GM19452 (cell line): ENCODE data around the gene ATXN1.
"Not testable (repeated sequence)": the region's sequence is repeated elsewhere in the genome, so short reads cannot be mapped to it uniquely, and the experiment has no call there.

ENCODE experiments used
- ATAC-seq: cut with Tn5 transposase; IDR thresholded peaks from one replicate; pipeline ENCODE4 v1.9.1; 2021; ENCODE audit not compliant: unreplicated experiment

Gene ATXN1

DNA sequence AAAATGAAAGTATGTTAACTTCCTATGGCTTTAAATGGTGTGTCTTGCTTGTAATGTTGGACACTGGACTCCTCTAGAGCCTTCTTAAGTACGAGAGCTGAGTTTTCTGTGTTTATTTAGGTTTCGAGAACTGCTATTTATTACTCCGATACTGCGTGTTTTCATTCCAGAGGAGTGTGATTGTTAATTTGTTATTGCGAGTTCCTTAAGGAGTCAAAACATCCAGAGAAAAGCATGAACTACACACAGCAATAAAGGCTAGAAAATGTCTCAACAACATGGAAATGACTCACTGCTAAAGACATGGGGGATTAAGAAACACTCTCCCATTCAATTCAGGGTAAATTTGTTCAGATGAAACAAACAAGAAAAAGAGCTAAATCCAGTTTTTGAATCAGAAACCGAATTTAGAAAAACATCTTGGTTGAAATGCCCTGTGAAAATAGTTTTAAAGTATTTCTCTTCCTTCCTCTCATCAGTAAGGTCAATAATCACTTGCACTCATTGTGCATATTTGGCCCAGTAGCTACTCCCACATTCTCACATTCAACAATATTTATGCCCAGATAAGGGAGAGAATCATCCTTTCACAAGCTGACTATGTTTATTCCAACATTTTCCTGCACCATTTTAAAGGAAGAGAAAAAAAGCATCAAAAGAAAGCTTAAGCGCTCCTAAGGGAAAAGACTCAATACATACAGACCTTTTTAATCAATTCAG lies 36.0 kb downstream of the ATXN1 start:
- ATAC-seq = no peak

- no peak for ATAC-seq
Measured at GRCh38 chr6:16723826-16724225, 37.4 kb downstream of the ATXN1 start.

- ATAC-seq = no peak
Measured at GRCh38 chr6:16723402-16723801, 37.9 kb downstream of the ATXN1 start.

DNA sequence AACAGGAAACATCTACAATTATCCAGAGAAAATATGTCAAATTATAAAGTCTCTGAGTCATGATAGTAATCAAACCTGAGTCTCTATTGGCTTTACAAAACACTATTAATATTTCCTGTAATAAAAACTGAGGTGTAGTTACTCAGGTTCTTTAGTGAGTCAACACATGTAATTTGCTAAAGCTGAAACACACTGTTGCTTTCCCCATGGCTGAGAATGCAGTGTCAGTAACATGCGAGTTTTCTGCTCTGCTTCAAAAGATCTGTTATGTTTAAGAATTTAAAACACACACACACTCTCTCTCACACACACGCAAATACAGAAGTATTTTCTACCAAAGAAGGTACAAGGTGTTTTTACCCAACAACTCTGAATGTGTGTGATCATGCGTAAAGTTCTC lies 38.6 kb downstream of the ATXN1 start:
- ATAC-seq = no peak

DNA sequence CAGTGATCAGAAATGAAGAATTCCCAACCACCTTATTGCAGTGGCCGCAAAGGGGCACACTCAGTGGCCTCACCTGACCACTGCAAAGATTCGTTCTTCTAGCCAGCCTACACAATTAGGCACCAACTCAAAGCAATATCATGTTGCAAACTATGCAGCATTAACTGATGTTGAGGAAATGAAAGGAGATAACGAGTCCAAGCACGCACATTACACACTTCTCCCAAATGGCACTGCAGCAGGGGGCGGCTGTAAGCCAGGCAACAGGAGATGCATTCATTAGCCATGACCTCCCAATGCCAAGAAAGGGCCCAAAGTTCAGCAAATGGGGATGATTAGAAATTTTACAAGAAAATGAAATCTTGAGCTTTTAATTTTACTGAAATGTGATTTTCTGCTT lies 39.3 kb downstream of the ATXN1 start:
- ATAC-seq = no peak

GRCh38 chr6:16720861-16721260 lies 40.4 kb downstream of the ATXN1 start:
- no peak for ATAC-seq

DNA sequence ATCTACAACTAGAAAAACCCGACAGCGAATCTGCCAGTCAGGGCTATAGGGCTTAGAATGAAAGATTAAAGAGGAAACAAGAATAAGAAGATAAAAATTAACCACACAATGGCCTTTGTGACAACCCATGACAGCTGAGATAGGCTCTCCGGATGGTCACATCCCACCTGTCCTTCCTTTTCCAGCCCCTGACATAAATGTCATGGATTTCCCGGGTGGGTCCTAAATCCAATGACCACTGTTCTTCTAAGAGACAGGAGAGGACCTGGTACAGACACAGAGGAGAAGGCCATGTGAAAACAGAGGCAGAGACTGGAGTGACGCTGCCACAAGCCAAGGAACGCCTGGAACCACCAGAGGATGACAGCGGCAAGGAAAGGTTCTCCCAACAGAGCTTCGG lies 41.8 kb downstream of the ATXN1 start:
- no peak for ATAC-seq

GRCh38 chr6:16718356-16718755 lies 42.9 kb downstream of the ATXN1 start:
- no peak for ATAC-seq

DNA sequence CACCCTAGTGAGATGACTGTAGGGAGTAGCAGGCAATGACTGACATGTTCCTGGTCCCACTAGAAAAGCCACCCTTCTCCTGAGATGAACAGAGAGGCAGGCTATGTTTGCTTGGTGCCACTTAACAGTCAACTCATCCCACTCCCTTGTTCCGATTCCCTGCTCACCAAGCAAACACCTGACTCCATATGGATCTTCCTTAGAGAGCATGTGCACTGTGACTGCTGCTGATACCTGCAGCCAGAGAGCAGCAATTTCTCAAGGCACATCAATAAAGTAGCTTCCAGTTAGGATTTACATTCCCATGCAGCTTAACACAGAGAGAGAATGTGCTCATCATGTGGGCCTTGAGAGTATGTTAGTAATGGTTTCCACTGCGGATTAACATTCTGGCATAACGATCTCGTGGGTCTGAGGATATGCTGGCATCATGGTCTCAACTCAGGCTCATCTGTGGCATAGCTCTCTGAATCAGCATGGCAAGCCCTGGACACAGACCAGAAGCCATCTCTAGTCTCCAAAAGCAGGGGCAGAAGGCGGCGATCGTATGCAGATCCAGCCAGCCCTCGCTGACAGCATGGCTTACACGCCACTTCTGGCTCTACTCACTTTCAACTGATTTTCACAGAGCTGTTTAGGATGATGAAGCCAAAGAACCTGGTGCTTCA lies 43.9 kb downstream of the ATXN1 start:
- no peak for ATAC-seq

- no peak for ATAC-seq
Measured at GRCh38 chr6:16716321-16716858, 44.9 kb downstream of the ATXN1 start.

- no peak for ATAC-seq
Measured at GRCh38 chr6:16713597-16713996, 47.7 kb downstream of the ATXN1 start.

- peak; percentile 42 for ATAC-seq
Measured at GRCh38 chr6:16712931-16713484, 48.3 kb downstream of the ATXN1 start.

DNA sequence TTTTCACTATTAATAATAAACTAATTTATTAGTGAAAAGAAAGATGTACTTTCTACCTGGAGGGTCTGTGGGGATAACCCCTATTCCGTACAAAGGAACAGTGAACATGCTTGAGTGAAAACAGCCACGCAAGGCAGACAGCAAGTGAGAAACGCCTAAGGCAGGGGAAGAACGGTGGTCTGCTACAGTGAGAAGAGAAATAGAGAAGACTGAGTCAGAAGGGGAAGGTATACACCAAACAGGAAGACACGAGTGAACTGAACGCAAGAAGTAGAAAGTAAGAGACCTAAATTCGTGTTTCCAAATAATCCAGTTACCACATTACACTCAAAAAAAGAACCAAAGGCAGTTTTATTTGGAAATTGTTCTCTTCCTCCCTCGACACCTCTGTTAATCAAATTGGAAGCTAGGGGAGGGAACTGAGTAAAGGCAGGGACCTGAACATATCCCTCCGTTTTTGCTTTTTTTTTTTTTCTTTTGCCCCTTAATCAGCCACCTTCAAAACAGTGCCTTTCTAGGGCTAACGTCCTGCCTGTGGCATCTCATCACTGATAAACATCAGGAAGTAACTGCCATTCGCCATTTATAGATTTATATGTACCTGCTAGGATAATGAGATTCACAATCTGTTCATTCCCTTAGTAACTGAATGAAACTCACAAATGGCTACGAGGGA lies 48.9 kb downstream of the ATXN1 start:
- peak; percentile 67 for ATAC-seq

GRCh38 chr6:16711546-16712254 lies 49.6 kb downstream of the ATXN1 start:
- ATAC-seq = peak; percentile 6

DNA sequence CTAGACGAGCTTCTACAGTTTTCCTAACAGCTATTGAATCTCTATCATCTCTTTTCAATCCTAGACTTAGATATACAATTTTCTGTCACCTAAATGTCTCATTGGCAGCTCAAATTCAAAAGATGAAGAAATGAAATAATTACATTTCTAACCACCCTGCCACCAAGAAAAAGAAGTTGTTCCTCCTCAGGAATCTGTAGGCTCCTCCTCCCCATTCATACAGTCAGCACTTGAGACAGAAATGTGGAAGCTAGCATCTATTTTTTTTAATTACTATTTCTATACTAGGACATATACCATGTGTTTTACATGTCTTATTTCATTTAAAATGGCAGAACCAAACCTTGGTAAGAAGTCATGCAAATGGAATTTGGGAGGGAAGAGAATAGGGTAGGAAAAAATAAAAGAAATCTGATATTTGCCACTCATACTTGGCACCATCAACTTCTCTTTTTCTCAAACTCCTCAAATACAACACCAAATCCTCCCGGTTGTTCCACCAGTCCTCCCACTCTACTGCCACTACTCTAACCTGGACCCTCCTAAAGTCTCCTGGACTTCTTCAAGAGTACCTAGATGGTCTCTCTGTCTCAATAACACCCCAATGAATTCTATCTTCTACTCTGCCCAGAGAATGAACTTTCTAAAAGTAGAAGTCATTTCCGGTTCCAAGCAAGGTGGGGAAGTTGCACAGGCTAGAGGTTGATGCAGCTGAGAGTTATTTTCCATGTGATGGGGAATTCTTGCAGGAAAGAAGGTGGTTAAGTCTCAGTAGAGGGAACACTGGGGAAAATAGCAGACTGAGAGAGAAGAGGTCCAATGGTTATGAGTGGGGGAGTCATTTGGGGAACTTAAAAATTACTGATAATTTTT lies 54.1 kb downstream of the ATXN1 start:
- ATAC-seq = peak; percentile 70

- ATAC-seq = not testable (repeated sequence)
Measured at GRCh38 chr6:16706491-16706890, 54.8 kb downstream of the ATXN1 start.

- ATAC-seq = no peak
Measured at GRCh38 chr6:16706029-16706428, 55.2 kb downstream of the ATXN1 start.

GRCh38 chr6:16705081-16705993 lies 55.9 kb downstream of the ATXN1 start:
- ATAC-seq = no peak
